K562 (cell line): ENCODE measurements around the gene CELA3B. TPM values are rescaled to one million over a fixed set of nuclear protein-coding genes. Genes with fewer than 3 reads are reported as not detected.
A peak's percentile ranks its signal among the peaks of the same experiment; 100 is the strongest.
"Not testable (repeated sequence)": the region's sequence is repeated elsewhere in the genome, so short reads cannot be mapped to it uniquely, and the experiment has no call there.

Experiments
- ADNP ChIP-seq: fragments of 200-800 bp; sonication (Bioruptor generic); IDR thresholded peaks from 2 replicates; pipeline ENCODE4 v1.6.1; 2016; ENCODE audit warnings: missing genetic modification characterization, missing compliant biosample characterization
- BCOR ChIP-seq: fragments of 450-650 bp; IDR thresholded peaks from 2 replicates; pipeline ENCODE4 v1.6.1; 2016
- CC2D1A ChIP-seq: fragments of 450-650 bp; IDR thresholded peaks from 2 replicates; pipeline ENCODE4 v1.6.1; 2017; ENCODE audit warnings: mild to moderate bottlenecking
- CREM ChIP-seq: IDR thresholded peaks from 2 replicates; pipeline ENCODE4 v1.6.1; 2014; ENCODE audit warnings: antibody characterized with exemption, low read depth
- EP400 ChIP-seq: fragments of 450-650 bp; IDR thresholded peaks from 2 replicates; pipeline ENCODE4 v1.6.1; 2017; ENCODE audit warnings: antibody characterized with exemption, mild to moderate bottlenecking, moderate library complexity
- FOXA3 ChIP-seq, 2 experiments: fragments of 450-650 bp in 1 of 2; sonication (generic) in 1 of 2; formaldehyde crosslinking; IDR thresholded peaks in 1 of 2; conservative IDR thresholded peaks in 1 of 2; 2 replicates each; pipeline versions ENCODE4 v1.4.0 to v1.8.0; 2020 to 2022; ENCODE audit warnings: mild to moderate bottlenecking in 2 of 2, missing genetic modification reagents in 1 of 2
- HDAC2 ChIP-seq: fragments of 450-650 bp; IDR thresholded peaks from 2 replicates; pipeline ENCODE4 v1.6.1; 2016; ENCODE audit warnings: mild to moderate bottlenecking
- JUN ChIP-seq, 2 experiments: sonication (generic) in 1 of 2; formaldehyde crosslinking in 1 of 2; IDR thresholded peaks; 2 replicates each; pipeline versions ENCODE4 v1.6.1 to v1.8.0; 2012 to 2022; ENCODE audit warnings: borderline replicate concordance in 2 of 2, mild to moderate bottlenecking in 2 of 2, improper control_type of control experiment in 1 of 2, low read depth in 1 of 2, low read length in 1 of 2, missing genetic modification reagents in 1 of 2
- MEIS2 ChIP-seq: fragments of 450-650 bp; IDR thresholded peaks from 2 replicates; pipeline ENCODE4 v1.6.1; 2014; ENCODE audit warnings: mild to moderate bottlenecking; ENCODE audit not compliant: partially characterized antibody
- MGA ChIP-seq: fragments of 450-650 bp; IDR thresholded peaks from 2 replicates; pipeline ENCODE4 v1.6.1; 2016; ENCODE audit warnings: mild to moderate bottlenecking, moderate library complexity
- MYC ChIP-seq, 2 experiments: fragments of 250-450 bp in 1 of 2; sonication (Bioruptor Pico) in 1 of 2; IDR thresholded peaks; 2 replicates each; pipeline versions ENCODE4 v1.5.1 to v1.6.1; 2012 to 2021; ENCODE audit warnings: low read depth in 2 of 2, borderline replicate concordance in 1 of 2, improper control_type of control experiment in 1 of 2, low read length in 1 of 2, mild to moderate bottlenecking in 1 of 2, moderate library complexity in 1 of 2
- SMARCA4 ChIP-seq: fragments of 450-650 bp; IDR thresholded peaks from 2 replicates; pipeline ENCODE4 v1.6.1; 2016
- SMARCA5 ChIP-seq: fragments of 450-650 bp; IDR thresholded peaks from 2 replicates; pipeline ENCODE4 v1.6.1; 2016
- TCF3 ChIP-seq: sonication (generic); formaldehyde crosslinking; IDR thresholded peaks from 2 replicates; pipeline ENCODE4 v1.4.0; 2020; ENCODE audit warnings: mild to moderate bottlenecking, missing genetic modification reagents
- polyA plus RNA-seq, 8 experiments: library from polyadenylated mRNA; depleted of rRNA in 4 of 8; stranded (reverse) in 5 of 8; unstranded in 3 of 8; fragments of >200 nt; fragmentation: Nextera tagmentation in 2 of 8; fragmentation: Illumina TruSeq in 1 of 8; extraction: Ambion mirVana in 2 of 8; extraction: Trizol in 1 of 8; gene quantifications; 2 replicates each; pipeline versions ENCODE4 v1.2.1 to v1.2.3, GENCODE V29; 2011 to 2014; ENCODE audit warnings: inconsistent platforms in 1 of 8, missing spikeins in 1 of 8
- total RNA-seq, 7 experiments: library from RNA; depleted of rRNA in 6 of 7; stranded (reverse); fragments of >200 nt in 6 of 7; fragmentation: Illumina TruSeq in 2 of 7; extraction: Trizol in 2 of 7; gene quantifications; 2 replicates each; pipeline versions ENCODE4 v1.2.1 to v1.2.3, GENCODE V29; 2011 to 2021; ENCODE audit warnings: low replicate concordance in 1 of 7
- TF ChIP-seq, protein P1 (sequence below): sonication (generic); formaldehyde crosslinking; IDR thresholded peaks from 2 replicates; pipeline ENCODE4 v1.9.0; 2022; ENCODE audit warnings: mild to moderate bottlenecking, missing genetic modification reagents

Gene CELA3B
- total and polyA plus RNA-seq, 9 of the 15 experiments (the other 6 are each of a cell fraction or from before 2014, with no cell fraction given), result 3.1 TPM; not detected in 8

GRCh38 chr1:21942959-21943640, 33.7 kb upstream of the CELA3B start (continued):
- TF ChIP-seq MGA (peak; percentile 86), MYC (IDR thresholded peaks at IDR 0.05; ENCODE audit: low read depth, low read length) (peak; percentile 30; the same call in 1 of the 2 replicates), CREM (0 out of 2 replicates have a peak, but pooled peaks have one; percentile 40), SMARCA5 (0 out of 2 replicates have a peak, but pooled peaks have one; percentile 7), MEIS2 (peak; percentile 50), HDAC2 (0 out of 2 replicates have a peak, but pooled peaks have one; percentile 43), ADNP (0 out of 2 replicates have a peak, but pooled peaks have one; percentile 60), FOXA3 (CRISPR knock-in tag; conservative IDR thresholded peaks at IDR 0.05 in 1 of 2, IDR thresholded peaks at IDR 0.05 in 1 of 2) (0 out of 4 replicates have a peak, but pooled peaks of 1 of the 2 experiments have one; percentile 28), EP400 (peak; percentile 46), BCOR (peak; percentile 67), SMARCA4 (peak; percentile 89), TCF3 (CRISPR knock-in tag) (0 out of 2 replicates have a peak, but pooled peaks have one; percentile 25), JUN (IDR thresholded peaks at IDR 0.05; ENCODE audit: borderline replicate concordance, low read depth, low read length) (peak; percentile 82), CC2D1A (0 out of 2 replicates have a peak, but pooled peaks have one; percentile 18)
- not testable (repeated sequence) for TF ChIP-seq MYC (CRISPR knock-in tag; IDR thresholded peaks at IDR 0.05; ENCODE audit: borderline replicate concordance, low read depth); JUN (CRISPR knock-in tag; IDR thresholded peaks at IDR 0.05; ENCODE audit: borderline replicate concordance)
- TF ChIP-seq, protein P1, sequence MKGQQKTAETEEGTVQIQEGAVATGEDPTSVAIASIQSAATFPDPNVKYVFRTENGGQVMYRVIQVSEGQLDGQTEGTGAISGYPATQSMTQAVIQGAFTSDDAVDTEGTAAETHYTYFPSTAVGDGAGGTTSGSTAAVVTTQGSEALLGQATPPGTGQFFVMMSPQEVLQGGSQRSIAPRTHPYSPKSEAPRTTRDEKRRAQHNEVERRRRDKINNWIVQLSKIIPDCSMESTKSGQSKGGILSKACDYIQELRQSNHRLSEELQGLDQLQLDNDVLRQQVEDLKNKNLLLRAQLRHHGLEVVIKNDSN, result peak; percentile 85
